ENCODE data around the gene HIP1.

DNA sequence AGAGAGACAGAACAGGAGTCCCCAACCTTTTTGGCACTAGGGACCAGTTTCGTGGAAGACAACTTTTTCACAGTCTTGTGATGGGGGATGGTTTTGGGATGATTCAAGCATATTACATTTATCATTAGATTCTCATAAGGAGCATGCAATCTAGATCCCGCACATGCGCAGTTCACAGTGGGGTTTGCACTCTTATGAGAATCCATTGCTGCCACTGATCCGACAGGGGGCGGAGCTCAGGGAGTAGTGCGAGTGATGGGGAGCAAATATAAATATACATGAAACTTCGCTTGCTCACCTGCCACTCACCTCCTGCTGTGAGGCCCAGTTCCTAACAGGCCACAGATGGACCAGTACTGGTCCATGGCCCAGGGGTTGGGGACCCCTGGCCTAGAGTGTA is 19.1 kb upstream of the HIP1 start:
- TF ChIP-seq, protein P1, sequence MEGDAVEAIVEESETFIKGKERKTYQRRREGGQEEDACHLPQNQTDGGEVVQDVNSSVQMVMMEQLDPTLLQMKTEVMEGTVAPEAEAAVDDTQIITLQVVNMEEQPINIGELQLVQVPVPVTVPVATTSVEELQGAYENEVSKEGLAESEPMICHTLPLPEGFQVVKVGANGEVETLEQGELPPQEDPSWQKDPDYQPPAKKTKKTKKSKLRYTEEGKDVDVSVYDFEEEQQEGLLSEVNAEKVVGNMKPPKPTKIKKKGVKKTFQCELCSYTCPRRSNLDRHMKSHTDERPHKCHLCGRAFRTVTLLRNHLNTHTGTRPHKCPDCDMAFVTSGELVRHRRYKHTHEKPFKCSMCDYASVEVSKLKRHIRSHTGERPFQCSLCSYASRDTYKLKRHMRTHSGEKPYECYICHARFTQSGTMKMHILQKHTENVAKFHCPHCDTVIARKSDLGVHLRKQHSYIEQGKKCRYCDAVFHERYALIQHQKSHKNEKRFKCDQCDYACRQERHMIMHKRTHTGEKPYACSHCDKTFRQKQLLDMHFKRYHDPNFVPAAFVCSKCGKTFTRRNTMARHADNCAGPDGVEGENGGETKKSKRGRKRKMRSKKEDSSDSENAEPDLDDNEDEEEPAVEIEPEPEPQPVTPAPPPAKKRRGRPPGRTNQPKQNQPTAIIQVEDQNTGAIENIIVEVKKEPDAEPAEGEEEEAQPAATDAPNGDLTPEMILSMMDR (IDR thresholded peaks at IDR 0.05) = no peak
- TF ChIP-seq POLR2A (IDR thresholded peaks at IDR 0.05) = no peak

Measured in esophagus squamous epithelium (tissue), 4 donors.